Amniotic epithelial cell (primary cell): Measurements from ENCODE around the gene PLLP.
A peak's percentile ranks its signal among the peaks of the same experiment; 100 is the strongest.

Source experiments
- DNase-seq: peaks from one replicate; pipeline ENCODE4 v3.0.0-alpha.2; 2010; ENCODE audit warnings: low read depth

PLLP gene

DNA sequence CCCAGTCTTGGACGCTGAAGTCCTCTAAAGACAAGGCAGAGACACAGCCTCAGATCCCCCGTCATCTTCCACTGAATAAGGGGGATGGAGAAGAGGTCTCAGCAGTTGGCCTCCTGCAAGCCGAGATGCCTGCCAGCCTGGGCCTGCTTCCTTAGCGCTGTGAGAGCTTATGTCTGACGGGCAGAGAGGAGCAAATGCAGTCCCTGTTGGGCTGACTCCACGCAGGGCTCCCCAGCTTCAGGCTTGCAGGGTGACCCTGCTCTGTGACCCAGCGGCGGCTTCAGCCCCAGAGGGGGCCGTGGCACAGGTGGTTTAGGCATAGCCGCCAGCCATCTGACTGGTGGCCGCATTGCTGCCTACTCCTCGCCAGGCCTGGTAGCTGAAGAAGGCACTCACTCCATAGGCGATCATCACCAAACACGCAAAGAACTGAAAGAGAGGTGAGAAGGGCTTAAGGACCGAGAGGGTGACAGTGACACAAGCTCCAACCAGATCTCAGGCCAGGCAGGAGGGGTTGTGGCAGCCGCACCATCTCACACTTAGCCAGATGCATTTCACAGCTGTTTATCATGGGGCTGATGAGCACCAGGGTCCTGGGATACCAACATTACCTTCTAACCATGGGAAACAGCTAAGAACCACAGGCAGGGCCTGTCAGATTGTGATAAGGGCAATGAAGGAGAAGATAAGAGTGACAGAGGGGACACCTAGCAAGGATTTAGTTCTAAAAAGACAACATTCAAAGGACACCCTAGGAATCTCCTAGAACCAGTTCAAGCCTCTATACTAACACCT lies 27.7 kb downstream of the PLLP start:
- no peak for DNase-seq

- no peak for DNase-seq
These were observed 28.6 kb downstream of the PLLP start for GRCh38 chr16:57255686-57256415.

GRCh38 chr16:57253466-57253865 lies 31.0 kb downstream of the PLLP start:
- DNase-seq, result peak; percentile 53

DNA sequence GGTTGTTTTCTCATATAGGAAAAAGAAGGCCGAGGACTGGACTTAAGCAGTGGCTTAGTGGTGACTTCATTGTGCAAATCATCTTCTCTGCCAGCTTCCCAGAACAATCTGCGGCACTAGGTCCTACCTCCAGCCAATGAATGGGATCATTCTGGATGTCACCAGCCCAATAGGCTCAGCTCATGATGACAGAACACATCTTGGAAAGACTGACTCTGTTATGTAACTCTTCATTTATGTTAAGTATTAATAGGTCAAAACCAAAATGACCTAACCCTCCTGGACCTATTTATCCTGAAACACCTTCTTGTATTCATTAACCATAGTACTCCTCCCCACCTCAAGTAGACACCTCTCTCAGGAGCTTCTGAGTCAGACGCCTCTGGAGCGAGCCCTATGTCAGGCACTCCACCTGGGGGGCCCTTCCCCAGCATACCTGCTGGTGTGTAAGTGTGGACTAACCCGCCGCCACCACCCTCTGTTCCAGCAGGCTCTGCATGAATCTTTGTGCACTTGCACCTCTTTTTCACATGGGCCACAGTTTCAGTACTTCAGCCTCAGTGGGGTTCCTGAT lies 32.2 kb downstream of the PLLP start:
- DNase-seq, result no peak

DNA sequence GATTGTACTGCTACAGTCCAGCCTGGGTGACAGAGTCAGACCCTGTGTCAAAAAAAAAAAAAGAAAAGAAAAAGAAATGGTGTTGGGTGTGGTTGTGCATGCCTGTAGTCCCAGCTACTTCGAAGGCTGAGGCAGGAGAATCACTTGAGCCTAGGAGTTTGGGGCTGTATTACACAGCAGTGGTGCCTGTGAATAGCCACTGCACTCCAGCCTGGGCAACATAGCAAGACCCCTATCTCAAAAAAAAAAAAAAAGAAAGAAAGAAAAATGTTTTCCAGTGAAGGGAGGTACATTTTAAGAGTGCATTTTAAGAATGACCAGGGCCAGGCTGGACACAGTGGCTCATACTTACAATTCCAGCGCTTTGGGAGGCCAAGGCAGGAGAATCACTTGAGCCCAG lies 33.1 kb downstream of the PLLP start:
- DNase-seq, result no peak

DNA sequence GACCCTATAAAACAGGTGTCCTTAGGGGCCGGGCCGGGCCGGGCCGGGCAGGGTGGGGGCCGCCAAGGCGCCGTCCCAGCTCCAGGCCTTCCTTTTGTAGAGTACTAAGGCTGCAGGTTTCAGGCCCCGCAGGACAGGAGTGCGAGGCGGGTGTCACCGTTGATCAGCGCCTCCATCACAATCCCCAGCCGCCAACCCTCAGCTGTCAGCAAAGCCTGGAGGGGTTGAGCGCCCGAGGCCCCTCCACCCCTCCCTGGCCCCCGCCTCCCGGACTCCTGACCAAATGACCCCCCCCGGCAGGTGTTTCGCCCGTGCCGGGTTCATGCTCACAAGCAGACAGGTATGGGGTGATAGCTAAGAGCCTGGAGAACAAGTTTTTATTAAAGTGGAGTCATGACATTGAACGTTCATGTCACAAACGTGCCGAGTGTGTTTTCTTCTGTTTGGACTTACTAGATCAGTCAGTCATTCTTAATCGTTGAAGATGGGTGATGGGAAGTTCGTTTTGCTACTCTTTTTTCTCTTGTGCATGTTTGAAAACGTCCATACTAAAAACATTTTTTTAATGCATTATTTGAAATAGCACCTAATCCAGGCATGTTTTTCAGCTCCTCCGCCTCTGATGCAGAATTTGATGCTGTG lies 38.9 kb downstream of the PLLP start:
- DNase-seq, result no peak

GRCh38 chr16:57244767-57245471 lies 39.6 kb downstream of the PLLP start, which contains the start of gene ARL2BP:
Gene ARL2BP, plus strand, starts transcription at chr16:57245259. Its CDS starts 109 bp downstream, at chr16:57245368.
- peak; percentile 96 for DNase-seq

DNA sequence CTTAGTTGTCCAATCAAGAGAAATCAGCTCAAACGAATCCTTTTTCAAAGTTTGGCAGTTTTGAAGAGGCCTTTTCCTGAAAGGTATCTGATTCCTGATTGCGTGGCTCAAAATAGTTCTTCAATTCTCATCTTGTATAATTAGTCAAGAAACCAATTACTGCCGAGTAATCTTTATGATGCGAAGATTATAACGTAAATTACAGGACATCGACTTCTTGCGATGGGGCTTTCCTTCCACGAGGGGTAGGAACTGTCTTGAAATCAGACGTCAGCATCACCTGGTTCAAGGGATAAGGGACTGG lies 40.1 kb downstream of the PLLP start:
- DNase-seq, result no peak

- DNase-seq, result no peak
These were observed 41.8 kb downstream of the PLLP start for GRCh38 chr16:57242650-57243049.

DNA sequence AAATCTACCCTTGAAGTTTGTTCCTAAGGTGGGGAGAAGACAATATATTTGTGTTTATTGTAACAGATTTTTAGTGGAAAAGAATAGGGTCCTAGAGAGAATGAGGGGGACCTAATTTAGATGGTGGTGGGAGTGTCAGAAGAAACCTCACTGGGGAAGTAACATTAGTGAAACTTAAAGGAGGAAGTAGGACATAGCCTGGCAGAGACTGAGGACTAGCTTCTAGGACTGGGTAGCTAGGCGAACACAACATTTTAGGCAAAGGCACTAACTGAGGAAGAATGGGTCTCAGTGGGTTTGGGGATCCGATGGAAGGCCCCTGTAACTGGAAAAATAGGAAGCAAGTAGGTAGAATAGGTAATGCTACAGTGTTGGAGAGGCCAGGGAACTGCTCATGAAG lies 43.6 kb downstream of the PLLP start:
- no peak for DNase-seq

- DNase-seq, result no peak
These were observed 45.4 kb downstream of the PLLP start for GRCh38 chr16:57239107-57239506.

- DNase-seq, result no peak
These were observed 45.8 kb downstream of the PLLP start for GRCh38 chr16:57238682-57239081.

GRCh38 chr16:57236022-57236350 lies 48.5 kb downstream of the PLLP start:
- DNase-seq, result no peak

- DNase-seq, result peak; percentile 84
These were observed 49.1 kb downstream of the PLLP start for GRCh38 chr16:57235128-57236021.

DNA sequence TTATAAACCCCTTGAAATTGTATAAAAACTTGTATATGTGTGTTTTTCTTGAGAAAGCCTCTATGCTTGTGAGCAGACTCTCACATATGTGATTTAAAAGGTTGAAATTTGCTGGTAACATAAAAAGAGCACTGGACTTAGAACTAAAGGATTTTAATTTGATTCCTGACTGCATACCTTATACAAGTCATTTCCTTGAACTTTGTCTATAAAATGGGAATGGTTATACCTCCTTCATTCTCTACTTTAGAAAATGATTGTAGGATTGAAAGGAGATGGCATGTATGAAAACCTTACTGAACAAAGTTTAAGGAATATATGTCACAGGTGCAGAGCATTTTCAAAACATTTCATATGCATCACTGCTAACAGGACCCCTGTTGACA lies 49.8 kb downstream of the PLLP start:
- DNase-seq, result no peak

GRCh38 chr16:57233944-57234706 lies 50.3 kb downstream of the PLLP start:
- no peak for DNase-seq

GRCh38 chr16:57231821-57232350 lies 52.6 kb downstream of the PLLP start:
- peak; percentile 67 for DNase-seq

GRCh38 chr16:57229079-57229478 lies 55.4 kb downstream of the PLLP start:
- DNase-seq, result no peak

GRCh38 chr16:57226701-57227621 lies 57.5 kb downstream of the PLLP start:
- DNase-seq, result peak; percentile 60
